ENCODE results near the gene WFIKKN2. TPM values are rescaled to one million over a fixed set of nuclear protein-coding genes. Genes with fewer than 3 reads are reported as not detected.

The WFIKKN2 gene
- total and polyA plus RNA-seq, 2 of the 13 experiments (the other 11 are each of a cell fraction or from before 2014, with no cell fraction given): not detected

DNA sequence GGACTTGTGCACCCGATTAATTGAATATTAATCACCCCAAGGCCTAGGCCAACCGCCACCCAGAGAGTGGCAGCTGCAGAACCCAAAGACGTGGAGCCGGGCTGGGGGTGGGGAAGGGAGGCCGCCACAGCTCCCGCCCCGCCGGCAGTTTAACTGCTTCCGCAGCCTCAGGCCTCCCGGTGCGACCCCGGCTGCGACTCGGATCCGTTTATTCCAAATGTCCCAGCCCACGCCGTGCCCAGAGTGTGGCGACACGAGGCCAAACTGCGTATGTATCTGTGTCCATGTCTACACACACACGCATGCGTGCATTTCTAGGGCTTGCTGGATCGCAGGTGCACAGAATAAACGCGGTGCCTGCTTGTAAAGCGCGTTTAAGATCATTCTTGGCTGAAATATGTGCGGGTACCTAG lies 31.6 kb downstream of the WFIKKN2 start (continued):
- TF ChIP-seq, protein P1, sequence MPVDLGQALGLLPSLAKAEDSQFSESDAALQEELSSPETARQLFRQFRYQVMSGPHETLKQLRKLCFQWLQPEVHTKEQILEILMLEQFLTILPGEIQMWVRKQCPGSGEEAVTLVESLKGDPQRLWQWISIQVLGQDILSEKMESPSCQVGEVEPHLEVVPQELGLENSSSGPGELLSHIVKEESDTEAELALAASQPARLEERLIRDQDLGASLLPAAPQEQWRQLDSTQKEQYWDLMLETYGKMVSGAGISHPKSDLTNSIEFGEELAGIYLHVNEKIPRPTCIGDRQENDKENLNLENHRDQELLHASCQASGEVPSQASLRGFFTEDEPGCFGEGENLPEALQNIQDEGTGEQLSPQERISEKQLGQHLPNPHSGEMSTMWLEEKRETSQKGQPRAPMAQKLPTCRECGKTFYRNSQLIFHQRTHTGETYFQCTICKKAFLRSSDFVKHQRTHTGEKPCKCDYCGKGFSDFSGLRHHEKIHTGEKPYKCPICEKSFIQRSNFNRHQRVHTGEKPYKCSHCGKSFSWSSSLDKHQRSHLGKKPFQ (CRISPR knock-in tag; IDR thresholded peaks at IDR 0.05; ENCODE audit: insufficient replicate concordance): no peak
- peak; percentile 65 for TF ChIP-seq RBM39 (IDR thresholded peaks at IDR 0.05; ENCODE audit: low read depth, low read length, poor library complexity, severe bottlenecking)
- TF ChIP-seq, protein P2, sequence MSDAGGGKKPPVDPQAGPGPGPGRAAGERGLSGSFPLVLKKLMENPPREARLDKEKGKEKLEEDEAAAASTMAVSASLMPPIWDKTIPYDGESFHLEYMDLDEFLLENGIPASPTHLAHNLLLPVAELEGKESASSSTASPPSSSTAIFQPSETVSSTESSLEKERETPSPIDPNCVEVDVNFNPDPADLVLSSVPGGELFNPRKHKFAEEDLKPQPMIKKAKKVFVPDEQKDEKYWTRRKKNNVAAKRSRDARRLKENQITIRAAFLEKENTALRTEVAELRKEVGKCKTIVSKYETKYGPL (CRISPR knock-in tag; IDR thresholded peaks at IDR 0.05): no peak; the same call in 1 of the 2 replicates
- TF ChIP-seq ZNF577 (CRISPR knock-in tag; IDR thresholded peaks at IDR 0.05; ENCODE audit: borderline replicate concordance, low read depth): peak; percentile 13; the same call in 1 of the 2 replicates
- TF ChIP-seq ZNF850 (CRISPR knock-in tag; conservative IDR thresholded peaks at IDR 0.05): no peak
- peak; percentile 50; the same call in 1 of the 2 replicates for TF ChIP-seq ZNF17 (CRISPR knock-in tag; IDR thresholded peaks at IDR 0.05)
- 0 out of 2 replicates have a peak, but pooled peaks have one; percentile 9 for TF ChIP-seq ZNF451 (CRISPR knock-in tag; IDR thresholded peaks at IDR 0.05)
- no peak for TF ChIP-seq ZNF430 (CRISPR knock-in tag; IDR thresholded peaks at IDR 0.05)
- TF ChIP-seq KDM2A (CRISPR knock-in tag; IDR thresholded peaks at IDR 0.05; ENCODE audit: borderline replicate concordance, low read depth): no peak; the same call in 1 of the 2 replicates
- TF ChIP-seq SRSF4 (IDR thresholded peaks at IDR 0.05; ENCODE audit: low read depth, low read length, poor library complexity, severe bottlenecking): no peak
- TF ChIP-seq, protein P3, sequence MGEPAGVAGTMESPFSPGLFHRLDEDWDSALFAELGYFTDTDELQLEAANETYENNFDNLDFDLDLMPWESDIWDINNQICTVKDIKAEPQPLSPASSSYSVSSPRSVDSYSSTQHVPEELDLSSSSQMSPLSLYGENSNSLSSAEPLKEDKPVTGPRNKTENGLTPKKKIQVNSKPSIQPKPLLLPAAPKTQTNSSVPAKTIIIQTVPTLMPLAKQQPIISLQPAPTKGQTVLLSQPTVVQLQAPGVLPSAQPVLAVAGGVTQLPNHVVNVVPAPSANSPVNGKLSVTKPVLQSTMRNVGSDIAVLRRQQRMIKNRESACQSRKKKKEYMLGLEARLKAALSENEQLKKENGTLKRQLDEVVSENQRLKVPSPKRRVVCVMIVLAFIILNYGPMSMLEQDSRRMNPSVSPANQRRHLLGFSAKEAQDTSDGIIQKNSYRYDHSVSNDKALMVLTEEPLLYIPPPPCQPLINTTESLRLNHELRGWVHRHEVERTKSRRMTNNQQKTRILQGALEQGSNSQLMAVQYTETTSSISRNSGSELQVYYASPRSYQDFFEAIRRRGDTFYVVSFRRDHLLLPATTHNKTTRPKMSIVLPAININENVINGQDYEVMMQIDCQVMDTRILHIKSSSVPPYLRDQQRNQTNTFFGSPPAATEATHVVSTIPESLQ (CRISPR knock-in tag; conservative IDR thresholded peaks at IDR 0.05): no peak
- TF ChIP-seq, protein P4, sequence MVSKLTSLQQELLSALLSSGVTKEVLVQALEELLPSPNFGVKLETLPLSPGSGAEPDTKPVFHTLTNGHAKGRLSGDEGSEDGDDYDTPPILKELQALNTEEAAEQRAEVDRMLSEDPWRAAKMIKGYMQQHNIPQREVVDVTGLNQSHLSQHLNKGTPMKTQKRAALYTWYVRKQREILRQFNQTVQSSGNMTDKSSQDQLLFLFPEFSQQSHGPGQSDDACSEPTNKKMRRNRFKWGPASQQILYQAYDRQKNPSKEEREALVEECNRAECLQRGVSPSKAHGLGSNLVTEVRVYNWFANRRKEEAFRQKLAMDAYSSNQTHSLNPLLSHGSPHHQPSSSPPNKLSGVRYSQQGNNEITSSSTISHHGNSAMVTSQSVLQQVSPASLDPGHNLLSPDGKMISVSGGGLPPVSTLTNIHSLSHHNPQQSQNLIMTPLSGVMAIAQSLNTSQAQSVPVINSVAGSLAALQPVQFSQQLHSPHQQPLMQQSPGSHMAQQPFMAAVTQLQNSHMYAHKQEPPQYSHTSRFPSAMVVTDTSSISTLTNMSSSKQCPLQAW (CRISPR knock-in tag; IDR thresholded peaks at IDR 0.05): no peak; the same call in 1 of the 2 replicates
- TF ChIP-seq MBNL3 (CRISPR knock-in tag; conservative IDR thresholded peaks at IDR 0.05): no peak
- TF ChIP-seq, protein P5, sequence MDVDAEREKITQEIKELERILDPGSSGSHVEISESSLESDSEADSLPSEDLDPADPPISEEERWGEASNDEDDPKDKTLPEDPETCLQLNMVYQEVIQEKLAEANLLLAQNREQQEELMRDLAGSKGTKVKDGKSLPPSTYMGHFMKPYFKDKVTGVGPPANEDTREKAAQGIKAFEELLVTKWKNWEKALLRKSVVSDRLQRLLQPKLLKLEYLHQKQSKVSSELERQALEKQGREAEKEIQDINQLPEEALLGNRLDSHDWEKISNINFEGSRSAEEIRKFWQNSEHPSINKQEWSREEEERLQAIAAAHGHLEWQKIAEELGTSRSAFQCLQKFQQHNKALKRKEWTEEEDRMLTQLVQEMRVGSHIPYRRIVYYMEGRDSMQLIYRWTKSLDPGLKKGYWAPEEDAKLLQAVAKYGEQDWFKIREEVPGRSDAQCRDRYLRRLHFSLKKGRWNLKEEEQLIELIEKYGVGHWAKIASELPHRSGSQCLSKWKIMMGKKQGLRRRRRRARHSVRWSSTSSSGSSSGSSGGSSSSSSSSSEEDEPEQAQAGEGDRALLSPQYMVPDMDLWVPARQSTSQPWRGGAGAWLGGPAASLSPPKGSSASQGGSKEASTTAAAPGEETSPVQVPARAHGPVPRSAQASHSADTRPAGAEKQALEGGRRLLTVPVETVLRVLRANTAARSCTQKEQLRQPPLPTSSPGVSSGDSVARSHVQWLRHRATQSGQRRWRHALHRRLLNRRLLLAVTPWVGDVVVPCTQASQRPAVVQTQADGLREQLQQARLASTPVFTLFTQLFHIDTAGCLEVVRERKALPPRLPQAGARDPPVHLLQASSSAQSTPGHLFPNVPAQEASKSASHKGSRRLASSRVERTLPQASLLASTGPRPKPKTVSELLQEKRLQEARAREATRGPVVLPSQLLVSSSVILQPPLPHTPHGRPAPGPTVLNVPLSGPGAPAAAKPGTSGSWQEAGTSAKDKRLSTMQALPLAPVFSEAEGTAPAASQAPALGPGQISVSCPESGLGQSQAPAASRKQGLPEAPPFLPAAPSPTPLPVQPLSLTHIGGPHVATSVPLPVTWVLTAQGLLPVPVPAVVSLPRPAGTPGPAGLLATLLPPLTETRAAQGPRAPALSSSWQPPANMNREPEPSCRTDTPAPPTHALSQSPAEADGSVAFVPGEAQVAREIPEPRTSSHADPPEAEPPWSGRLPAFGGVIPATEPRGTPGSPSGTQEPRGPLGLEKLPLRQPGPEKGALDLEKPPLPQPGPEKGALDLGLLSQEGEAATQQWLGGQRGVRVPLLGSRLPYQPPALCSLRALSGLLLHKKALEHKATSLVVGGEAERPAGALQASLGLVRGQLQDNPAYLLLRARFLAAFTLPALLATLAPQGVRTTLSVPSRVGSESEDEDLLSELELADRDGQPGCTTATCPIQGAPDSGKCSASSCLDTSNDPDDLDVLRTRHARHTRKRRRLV (CRISPR knock-in tag; IDR thresholded peaks at IDR 0.05): peak; percentile 20; the same call in 1 of the 2 replicates
- peak; percentile 94; the same call in 1 of the 2 replicates for TF ChIP-seq CCDC6 (CRISPR knock-in tag; IDR thresholded peaks at IDR 0.05)
